Occipital lobe (tissue), 2 donors: Measurements from ENCODE around the gene TMEM128. TPM values are rescaled to one million over a fixed set of nuclear protein-coding genes. Genes with fewer than 3 reads are reported as not detected.
A peak's percentile ranks its signal among the peaks of the same experiment; 100 is the strongest.
"Not testable (repeated sequence)": the region's sequence is repeated elsewhere in the genome, so short reads cannot be mapped to it uniquely, and the experiment has no call there.

Source experiments
- DNase-seq: peaks from one replicate; lab custom pipeline; 2025; lab: John Stamatoyannopoulos, UW
- total RNA-seq: library from RNA; depleted of rRNA; stranded (reverse); fragments of >200 nt; gene quantifications from one replicate; pipeline ENCODE4 v1.2.3, GENCODE V29; 2014

TMEM128 gene
- total RNA-seq, 1 donor from 2014 or later, result 44.3 TPM

- DNase-seq, result peak; percentile 12
Observed at GRCh38 chr4:4256799-4257198, 8.8 kb upstream of the TMEM128 start.

GRCh38 chr4:4254666-4255065, 6.6 kb upstream of the TMEM128 start:
- DNase-seq, result peak; percentile 64

- DNase-seq, result no peak
Observed at GRCh38 chr4:4254199-4254598, 6.2 kb upstream of the TMEM128 start.

- no peak for DNase-seq
Observed at GRCh38 chr4:4249866-4250265, 1.8 kb upstream of the TMEM128 start.

- not testable (repeated sequence) for DNase-seq
Observed at GRCh38 chr4:4249342-4249741, 1.3 kb upstream of the TMEM128 start.

- DNase-seq, result no peak
Observed at GRCh38 chr4:4248885-4249203, 821 bp upstream of the TMEM128 start.

- DNase-seq, result no peak
Observed at GRCh38 chr4:4247696-4248028, 361 bp downstream of the TMEM128 start.

GRCh38 chr4:4245172-4245571, 2.9 kb downstream of the TMEM128 start:
- no peak for DNase-seq

- not testable (repeated sequence) for DNase-seq
Observed at GRCh38 chr4:4239551-4239950, 8.5 kb downstream of the TMEM128 start.

GRCh38 chr4:4233610-4234009, 14.4 kb downstream of the TMEM128 start:
- no peak for DNase-seq

- DNase-seq, result no peak
Observed at GRCh38 chr4:4228356-4228668, 19.7 kb downstream of the TMEM128 start.

GRCh38 chr4:4227510-4228355, 20.3 kb downstream of the TMEM128 start:
- no peak for DNase-seq

GRCh38 chr4:4226606-4227438, 21.2 kb downstream of the TMEM128 start, which contains the start of gene OTOP1:
Gene OTOP1, minus strand, starts transcription at chr4:4226929. Its CDS starts 65 bp downstream, at chr4:4226864.
- no peak for DNase-seq

- DNase-seq, result no peak
Observed at GRCh38 chr4:4225915-4226605, 22.0 kb downstream of the TMEM128 start.

GRCh38 chr4:4217113-4217512, 30.9 kb downstream of the TMEM128 start:
- no peak for DNase-seq

GRCh38 chr4:4216648-4217047, 31.4 kb downstream of the TMEM128 start:
- DNase-seq, result no peak

GRCh38 chr4:4213674-4214073, 34.3 kb downstream of the TMEM128 start:
- DNase-seq, result not testable (repeated sequence)

GRCh38 chr4:4206204-4206603, 41.8 kb downstream of the TMEM128 start:
- no peak for DNase-seq

GRCh38 chr4:4204401-4204745, 43.6 kb downstream of the TMEM128 start:
- no peak for DNase-seq

GRCh38 chr4:4203688-4204400, 44.2 kb downstream of the TMEM128 start:
- DNase-seq, result no peak

- DNase-seq, result no peak
Observed at GRCh38 chr4:4202510-4202909, 45.5 kb downstream of the TMEM128 start.

GRCh38 chr4:4200624-4201023, 47.4 kb downstream of the TMEM128 start:
- DNase-seq, result no peak
